Pancreas (tissue), 10 donors: ENCODE measurements around the gene CCSER1. TPM values are rescaled to one million over a fixed set of nuclear protein-coding genes. Genes with fewer than 3 reads are reported as not detected.

Source experiments
- ATAC-seq, 4 donors: fragments of 200-7000 bp; cut with Tn5 transposase; one replicate each; pipeline versions ENCODE4 v1.8.0 to v1.9.1; 2020; ENCODE audit warnings: mild to moderate bottlenecking in 4 of 4, moderate library complexity in 4 of 4
- DNase-seq, 6 donors: peaks; one replicate each; pipeline ENCODE4 v3.0.0-alpha.2; 2020
- FAIRE-seq: peaks from 2 replicates; lab custom pipeline; 2012; peaks lifted over from hg19 to GRCh38; lab: Jason Lieb, UNC
- H3K27ac ChIP-seq, 4 donors: fragments of 200-600 bp; sonication (generic); 1 replicate in 3 of 4; 2 replicates in 1 of 4; pipeline versions ENCODE4 v1.5.0 to v1.8.0; 2020
- H3K27me3 ChIP-seq, 4 donors: fragments of 200-600 bp; one replicate each; pipeline ENCODE4 v1.8.0; 2021
- H3K36me3 ChIP-seq, 3 donors: fragments of 200-600 bp; sonication (generic) in 1 of 3; one replicate each; pipeline versions ENCODE4 v1.5.0 to v1.8.0; 2020 to 2021
- H3K4me1 ChIP-seq, 3 donors: fragments of 200-600 bp; one replicate each; pipeline ENCODE4 v1.8.0; 2021
- H3K4me3 ChIP-seq, 4 donors: fragments of 200-600 bp; sonication (generic) in 2 of 4; one replicate each; pipeline versions ENCODE4 v1.5.0 to v1.8.0; 2020 to 2021
- H3K9me3 ChIP-seq, 4 donors: fragments of 200-600 bp; one replicate each; pipeline ENCODE4 v1.8.0; 2021
- CTCF ChIP-seq, 4 donors: fragments of 200-600 bp; sonication (generic) in 3 of 4; IDR thresholded peaks; one replicate each; pipeline versions ENCODE4 v1.5.0 to v1.8.0; 2021; ENCODE audit warnings: antibody characterized with exemption in 4 of 4
- WGBS, 2 donors: extraction: QIAGEN DNeasy Blood & Tissue Kit; methylation state at CpG; one replicate each; pipeline ENCODE4 v1.1.7; 2013; 5-methylcytosine and 5-hydroxymethylcytosine counted together
- intact Hi-C, 3 donors: fragments of 100-400 bp; cut with DNase I; formaldehyde crosslinking; loops; one replicate each; pipeline versions ENCODE4 v1.11.1 to v1.14.2; 2022
- polyA plus RNA-seq, 2 donors: library from polyadenylated mRNA; stranded (reverse); fragments of 200-250 nt; gene quantifications; one replicate each; pipeline ENCODE4 v1.2.3, GENCODE V29; 2013
- total RNA-seq, 6 donors: library from RNA; stranded (reverse); fragmentation: NEBNext Ultra II Directional in 4 of 6; extraction: Animal tissue kit (Norgen Biotek cat#: 25700) in 4 of 6; gene quantifications; one replicate each; pipeline versions ENCODE4 v1.2.1 to v1.2.4, GENCODE V29; 2021 to 2023
- donor health status: healthy with polysubstance abuse.
- donor health status: DM: no; HTN: no; CAD: no; lungs with moderate emphysema.
- donor health status: DM: no; HTN: no; CAD: no.
- donor health status: control.
- donor health status: control.
- donor health status: Bipolar disorder and iron deficiency.
- donor health status: DM: yes; HTN: yes; CAD: no.
- donor health status: DM: no; HTN: no; CAD: no.
- donor health status: DM: no; HTN: no; CAD: no.
- donor health status: DM: yes; HTN: yes; CAD: no.

Gene CCSER1
- total and polyA plus RNA-seq, 8 donors: 0.99 to 12.7 (median 5.1) TPM

- Histone ChIP-seq H3K27ac (no peak overlapping the region), H3K4me1 (peaks cover 0 to 3% (median 0%) of the 10 kb centered on the region in 3 donors), H3K27me3 (no peaks in the 10 kb centered on the region), H3K36me3 (no peaks in the 10 kb centered on the region), H3K9me3 (no peaks in the 10 kb centered on the region), H3K4me3 (no peak overlapping the region)
- no peak for FAIRE-seq
- intact Hi-C loops: no loop called here
- 61 to 71% methylated on average over 1 of the region's 1 CpG for WGBS, 2 donors
- no peak for DNase-seq
- no peak for TF ChIP-seq CTCF (IDR thresholded peaks at IDR 0.05)
- no peak for ATAC-seq
Measured at GRCh38 chr4:90190525-90190924, 63.3 kb downstream of the CCSER1 start.

GRCh38 chr4:90198086-90198847 lies 71.1 kb downstream of the CCSER1 start:
- intact Hi-C loops: no loop called here
- no peak for TF ChIP-seq CTCF (IDR thresholded peaks at IDR 0.05)
- H3K9me3 ChIP-seq: no peaks in the 10 kb centered on the region
- WGBS, 2 donors: 92 to 93% methylated on average over 2 of the region's 2 CpGs
- no peaks in the 10 kb centered on the region for H3K27me3 ChIP-seq
- FAIRE-seq: no peak
- peaks cover 0 to 5% (median 0%) of the 10 kb centered on the region in 3 donors for H3K4me1 ChIP-seq
- no peak for ATAC-seq
- H3K36me3 ChIP-seq: no peaks in the 10 kb centered on the region
- no peak overlapping the region for H3K4me3 ChIP-seq
- DNase-seq: no peak
- H3K27ac ChIP-seq: no peak overlapping the region

GRCh38 chr4:90207887-90208454 lies 80.8 kb downstream of the CCSER1 start:
- peak in 1 of 6 donors; percentile 21 for DNase-seq
- Histone ChIP-seq H3K4me3 (no peak overlapping the region), H3K27me3 (no peaks in the 10 kb centered on the region), H3K27ac (no peak overlapping the region), H3K36me3 (no peaks in the 10 kb centered on the region), H3K9me3 (no peaks in the 10 kb centered on the region), H3K4me1 (peaks cover 0 to 7% (median 0%) of the 10 kb centered on the region in 3 donors)
- no peak for FAIRE-seq
- no peak for TF ChIP-seq CTCF (IDR thresholded peaks at IDR 0.05)
- 92 to 94% methylated on average over 10 of the region's 10 CpGs for WGBS, 2 donors
- intact Hi-C loops: no loop called here
- no peak for ATAC-seq

GRCh38 chr4:90209922-90210321 lies 82.7 kb downstream of the CCSER1 start:
- peak in 3 of 4 donors; percentile 44 to 46 (median 46) for ATAC-seq
- WGBS, 2 donors: 5 to 11% methylated on average over 1 of the region's 1 CpG
- Histone ChIP-seq H3K27me3 (no peaks in the 10 kb centered on the region), H3K4me1 (peaks cover 1 to 7% (median 3%) of the 10 kb centered on the region in 3 donors), H3K27ac (peak overlapping the region in 1 of 4 donors; percentile 3), H3K9me3 (no peaks in the 10 kb centered on the region), H3K36me3 (no peaks in the 10 kb centered on the region), H3K4me3 (no peak overlapping the region)
- intact Hi-C loops: no loop called here
- no peak for DNase-seq
- no peak for FAIRE-seq
- TF ChIP-seq CTCF (IDR thresholded peaks at IDR 0.05): no peak

GRCh38 chr4:90211174-90211573 lies 84.0 kb downstream of the CCSER1 start:
- intact Hi-C loops: no loop called here

More at GRCh38 chr4:90211174-90211573, 84.0 kb downstream of the CCSER1 start:
- Histone ChIP-seq H3K9me3 (no peaks in the 10 kb centered on the region), H3K27ac (no peak overlapping the region), H3K27me3 (no peaks in the 10 kb centered on the region), H3K36me3 (no peaks in the 10 kb centered on the region), H3K4me1 (peaks cover 7 to 12% (median 9%) of the 10 kb centered on the region in 3 donors), H3K4me3 (no peak overlapping the region)
- no peak for ATAC-seq
- FAIRE-seq: no peak
- no peak for TF ChIP-seq CTCF (IDR thresholded peaks at IDR 0.05)
- DNase-seq: no peak
- WGBS, 2 donors: 86% methylated on average over 1 of the region's 1 CpG
